HepG2 (cell line): ENCODE data around the gene DHX32. TPM values are rescaled to one million over a fixed set of nuclear protein-coding genes. Genes with fewer than 3 reads are reported as not detected.

ENCODE experiments used
- JARID2 ChIP-seq: sonication (generic); formaldehyde crosslinking; IDR thresholded peaks from 2 replicates; pipeline ENCODE4 v1.8.1; 2023; ENCODE audit warnings: missing genetic modification reagents, inconsistent platforms; ENCODE audit not compliant: insufficient replicate concordance
- KAT7 ChIP-seq: IDR thresholded peaks from 2 replicates; pipeline ENCODE4 v1.6.1; 2018; ENCODE audit warnings: borderline replicate concordance, missing compliant biosample characterization
- KLF13 ChIP-seq: sonication (generic); formaldehyde crosslinking; IDR thresholded peaks from 2 replicates; pipeline ENCODE4 v1.4.0; 2020; ENCODE audit warnings: mild to moderate bottlenecking, missing genetic modification reagents
- NONO ChIP-seq, 2 experiments: fragments of 450-650 bp in 1 of 2; sonication (generic) in 1 of 2; formaldehyde crosslinking in 1 of 2; IDR thresholded peaks in 1 of 2; conservative IDR thresholded peaks in 1 of 2; 2 replicates each; pipeline versions ENCODE4 v1.6.1 to v1.8.0; 2017 to 2022; ENCODE audit warnings: mild to moderate bottlenecking in 1 of 2, missing genetic modification reagents in 1 of 2, moderate library complexity in 1 of 2
- SOX6 ChIP-seq, 2 experiments: fragments of 450-650 bp in 1 of 2; sonication (generic) in 1 of 2; formaldehyde crosslinking in 1 of 2; IDR thresholded peaks; 2 replicates each; pipeline versions ENCODE4 v1.4.0 to v1.6.1; 2017 to 2020; ENCODE audit warnings: antibody characterized with exemption in 1 of 2, mild to moderate bottlenecking in 1 of 2, missing genetic modification reagents in 1 of 2
- THYN1 ChIP-seq: sonication (generic); formaldehyde crosslinking; IDR thresholded peaks from 2 replicates; pipeline ENCODE4 v1.8.1; 2023; ENCODE audit warnings: low read depth, mild to moderate bottlenecking, moderate library complexity, missing genetic modification reagents, borderline replicate concordance
- XBP1 ChIP-seq: sonication (generic); formaldehyde crosslinking; IDR thresholded peaks from 2 replicates; pipeline ENCODE4 v1.5.0; 2020; ENCODE audit warnings: missing genetic modification reagents
- ZFP91 ChIP-seq: sonication (generic); formaldehyde crosslinking; IDR thresholded peaks from 2 replicates; pipeline ENCODE4 v1.9.0; 2022; ENCODE audit warnings: missing genetic modification reagents, mild to moderate bottlenecking, borderline replicate concordance
- ZNF30 ChIP-seq: sonication (generic); formaldehyde crosslinking; IDR thresholded peaks from 2 replicates; pipeline ENCODE4 v1.5.0; 2020; ENCODE audit warnings: mild to moderate bottlenecking, missing genetic modification reagents
- ZNF343 ChIP-seq: sonication (generic); formaldehyde crosslinking; IDR thresholded peaks from 2 replicates; pipeline ENCODE4 v1.4.0; 2020; ENCODE audit warnings: mild to moderate bottlenecking, missing genetic modification reagents
- ZNF441 ChIP-seq: sonication (generic); formaldehyde crosslinking; IDR thresholded peaks from 2 replicates; pipeline ENCODE4 v1.7.0; 2021; ENCODE audit warnings: missing genetic modification reagents, borderline replicate concordance
- ZNF549 ChIP-seq: sonication (generic); formaldehyde crosslinking; IDR thresholded peaks from 2 replicates; pipeline ENCODE4 v1.5.0; 2020; ENCODE audit warnings: missing genetic modification reagents
- ZNF652 ChIP-seq: IDR thresholded peaks from 2 replicates; pipeline ENCODE4 v1.6.1; 2016; ENCODE audit warnings: low read depth, borderline replicate concordance
- ZNF737 ChIP-seq: sonication (generic); formaldehyde crosslinking; IDR thresholded peaks from 2 replicates; pipeline ENCODE4 v1.5.0; 2020; ENCODE audit warnings: missing genetic modification reagents, mild to moderate bottlenecking, borderline replicate concordance
- polyA plus RNA-seq, 8 experiments: library from polyadenylated mRNA; depleted of rRNA in 3 of 8; stranded (reverse) in 7 of 8; unstranded in 1 of 8; fragments of >200 nt; fragmentation: Illumina TruSeq in 4 of 8; extraction: Trizol in 4 of 8; gene quantifications; 2 replicates each; pipeline versions ENCODE4 v1.2.1 to v1.2.3, GENCODE V29; 2011 to 2016; ENCODE audit warnings: low read depth in 4 of 8, missing spikeins in 1 of 8, mixed read lengths in 1 of 8; ENCODE audit not compliant: insufficient read depth in 1 of 8
- total RNA-seq, 5 experiments: library from RNA; depleted of rRNA; stranded (reverse); fragments of >200 nt; fragmentation: Illumina TruSeq; extraction: Trizol; gene quantifications; 2 replicates each; pipeline ENCODE4 v1.2.3, GENCODE V29; 2016; ENCODE audit warnings: low read depth in 1 of 5
- TF ChIP-seq, protein P1 (sequence below): sonication (generic); formaldehyde crosslinking; IDR thresholded peaks from 2 replicates; pipeline ENCODE4 v1.5.1; 2020; ENCODE audit warnings: mild to moderate bottlenecking, missing genetic modification reagents
- TF ChIP-seq, protein P2 (sequence below): sonication (generic); formaldehyde crosslinking; IDR thresholded peaks from 2 replicates; pipeline ENCODE4 v1.4.0; 2020; ENCODE audit warnings: missing genetic modification reagents, mild to moderate bottlenecking, borderline replicate concordance
- TF ChIP-seq, protein P3 (sequence below): sonication (generic); formaldehyde crosslinking; IDR thresholded peaks from 2 replicates; pipeline ENCODE4 v1.5.0; 2020; ENCODE audit warnings: mild to moderate bottlenecking, missing genetic modification reagents, borderline replicate concordance

DHX32 gene
- total and polyA plus RNA-seq, 2 of the 13 experiments (the other 11 are each of a cell fraction or from before 2014, with no cell fraction given): 15.5 to 16.5 TPM

DNA sequence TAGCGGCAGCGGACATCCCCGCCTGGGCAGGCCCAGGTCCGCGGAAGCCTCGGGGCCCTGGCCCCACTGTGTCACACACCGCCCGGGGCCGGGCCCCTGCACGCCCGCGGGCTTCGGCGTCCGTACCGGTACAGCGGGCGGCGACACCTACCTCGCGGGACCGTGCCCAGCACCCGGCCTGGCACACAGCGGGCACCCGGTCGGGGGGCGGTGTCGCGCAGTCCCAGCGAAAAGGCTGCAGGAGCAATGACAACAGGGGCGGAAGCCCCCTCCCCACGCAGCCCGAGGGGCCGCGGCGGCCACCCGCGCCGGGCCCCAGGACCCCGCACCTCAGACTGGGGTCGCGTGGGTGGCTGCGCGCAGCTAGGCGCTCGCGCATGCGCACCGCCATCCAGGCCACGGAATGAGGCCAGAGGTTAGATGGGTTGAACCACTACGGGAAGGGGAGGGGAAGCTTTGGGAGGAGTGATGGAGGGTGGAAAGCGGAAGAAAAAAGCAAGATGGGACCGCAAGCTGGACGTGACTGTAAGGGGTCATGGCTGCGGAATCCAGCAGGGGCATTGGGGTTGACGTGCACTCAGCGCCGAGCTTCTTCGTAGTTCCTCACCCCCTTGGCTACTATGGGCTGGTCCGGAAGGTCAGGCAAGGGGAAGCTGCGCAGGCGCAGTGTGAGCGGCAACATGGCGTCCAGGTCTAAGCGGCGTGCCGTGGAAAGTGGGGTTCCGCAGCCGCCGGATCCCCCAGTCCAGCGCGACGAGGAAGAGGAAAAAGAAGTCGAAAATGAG, 58.0 kb downstream of the DHX32 start, which contains the start of the genes BCCIP and UROS (continued):
- TF ChIP-seq, protein P1, sequence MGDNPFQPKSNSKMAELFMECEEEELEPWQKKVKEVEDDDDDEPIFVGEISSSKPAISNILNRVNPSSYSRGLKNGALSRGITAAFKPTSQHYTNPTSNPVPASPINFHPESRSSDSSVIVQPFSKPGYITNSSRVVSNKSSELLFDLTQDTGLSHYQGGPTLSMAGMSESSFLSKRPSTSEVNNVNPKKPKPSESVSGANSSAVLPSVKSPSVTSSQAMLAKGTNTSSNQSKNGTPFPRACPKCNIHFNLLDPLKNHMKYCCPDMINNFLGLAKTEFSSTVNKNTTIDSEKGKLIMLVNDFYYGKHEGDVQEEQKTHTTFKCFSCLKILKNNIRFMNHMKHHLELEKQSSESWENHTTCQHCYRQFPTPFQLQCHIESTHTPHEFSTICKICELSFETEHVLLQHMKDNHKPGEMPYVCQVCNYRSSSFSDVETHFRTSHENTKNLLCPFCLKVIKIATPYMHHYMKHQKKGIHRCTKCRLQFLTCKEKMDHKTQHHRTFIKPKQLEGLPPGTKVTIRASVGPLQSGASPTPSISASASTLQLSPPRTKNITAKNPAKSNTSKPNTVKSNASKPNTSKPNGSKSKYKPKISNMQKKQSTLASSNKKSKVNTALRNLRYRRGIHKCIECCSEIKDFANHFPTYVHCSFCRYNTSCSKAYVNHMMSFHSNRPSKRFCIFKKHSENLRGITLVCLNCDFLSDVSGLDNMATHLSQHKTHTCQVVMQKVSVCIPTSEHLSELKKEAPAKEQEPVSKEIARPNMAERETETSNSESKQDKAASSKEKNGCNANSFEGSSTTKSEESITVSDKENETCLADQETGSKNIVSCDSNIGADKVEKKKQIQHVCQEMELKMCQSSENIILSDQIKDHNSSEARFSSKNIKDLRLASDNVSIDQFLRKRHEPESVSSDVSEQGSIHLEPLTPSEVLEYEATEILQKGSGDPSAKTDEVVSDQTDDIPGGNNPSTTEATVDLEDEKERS: no peak
- TF ChIP-seq KAT7 (CRISPR knock-in tag) (peak; percentile 74; the same call in 1 of the 2 replicates), ZNF343 (CRISPR knock-in tag) (no peak), XBP1 (CRISPR knock-in tag) (no peak), JARID2 (CRISPR knock-in tag) (no peak), NONO (IDR thresholded peaks at IDR 0.05) (peak; percentile 96; the same call in 1 of the 2 replicates), NONO (CRISPR knock-in tag; conservative IDR thresholded peaks at IDR 0.05) (peak; percentile 77), ZNF549 (no peak), THYN1 (CRISPR knock-in tag) (no peak), SOX6 (IDR thresholded peaks at IDR 0.05) (no peak), SOX6 (CRISPR knock-in tag; IDR thresholded peaks at IDR 0.05) (peak; percentile 44), ZNF652 (CRISPR knock-in tag) (no peak; the same call in 1 of the 2 replicates), ZFP91 (CRISPR knock-in tag) (peak; percentile 85), ZNF30 (CRISPR knock-in tag) (0 out of 2 replicates have a peak, but pooled peaks have one; percentile 78), ZNF737 (CRISPR knock-in tag) (no peak), ZNF441 (CRISPR knock-in tag) (no peak), KLF13 (CRISPR knock-in tag) (no peak)
- TF ChIP-seq, protein P2, sequence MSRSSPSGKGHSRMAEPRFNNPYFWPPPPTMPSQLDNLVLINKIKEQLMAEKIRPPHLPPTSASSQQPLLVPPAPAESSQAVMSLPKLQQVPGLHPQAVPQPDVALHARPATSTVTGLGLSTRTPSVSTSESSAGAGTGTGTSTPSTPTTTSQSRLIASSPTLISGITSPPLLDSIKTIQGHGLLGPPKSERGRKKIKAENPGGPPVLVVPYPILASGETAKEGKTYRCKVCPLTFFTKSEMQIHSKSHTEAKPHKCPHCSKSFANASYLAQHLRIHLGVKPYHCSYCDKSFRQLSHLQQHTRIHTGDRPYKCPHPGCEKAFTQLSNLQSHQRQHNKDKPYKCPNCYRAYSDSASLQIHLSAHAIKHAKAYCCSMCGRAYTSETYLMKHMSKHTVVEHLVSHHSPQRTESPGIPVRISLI (CRISPR knock-in tag): no peak
- TF ChIP-seq, protein P3, sequence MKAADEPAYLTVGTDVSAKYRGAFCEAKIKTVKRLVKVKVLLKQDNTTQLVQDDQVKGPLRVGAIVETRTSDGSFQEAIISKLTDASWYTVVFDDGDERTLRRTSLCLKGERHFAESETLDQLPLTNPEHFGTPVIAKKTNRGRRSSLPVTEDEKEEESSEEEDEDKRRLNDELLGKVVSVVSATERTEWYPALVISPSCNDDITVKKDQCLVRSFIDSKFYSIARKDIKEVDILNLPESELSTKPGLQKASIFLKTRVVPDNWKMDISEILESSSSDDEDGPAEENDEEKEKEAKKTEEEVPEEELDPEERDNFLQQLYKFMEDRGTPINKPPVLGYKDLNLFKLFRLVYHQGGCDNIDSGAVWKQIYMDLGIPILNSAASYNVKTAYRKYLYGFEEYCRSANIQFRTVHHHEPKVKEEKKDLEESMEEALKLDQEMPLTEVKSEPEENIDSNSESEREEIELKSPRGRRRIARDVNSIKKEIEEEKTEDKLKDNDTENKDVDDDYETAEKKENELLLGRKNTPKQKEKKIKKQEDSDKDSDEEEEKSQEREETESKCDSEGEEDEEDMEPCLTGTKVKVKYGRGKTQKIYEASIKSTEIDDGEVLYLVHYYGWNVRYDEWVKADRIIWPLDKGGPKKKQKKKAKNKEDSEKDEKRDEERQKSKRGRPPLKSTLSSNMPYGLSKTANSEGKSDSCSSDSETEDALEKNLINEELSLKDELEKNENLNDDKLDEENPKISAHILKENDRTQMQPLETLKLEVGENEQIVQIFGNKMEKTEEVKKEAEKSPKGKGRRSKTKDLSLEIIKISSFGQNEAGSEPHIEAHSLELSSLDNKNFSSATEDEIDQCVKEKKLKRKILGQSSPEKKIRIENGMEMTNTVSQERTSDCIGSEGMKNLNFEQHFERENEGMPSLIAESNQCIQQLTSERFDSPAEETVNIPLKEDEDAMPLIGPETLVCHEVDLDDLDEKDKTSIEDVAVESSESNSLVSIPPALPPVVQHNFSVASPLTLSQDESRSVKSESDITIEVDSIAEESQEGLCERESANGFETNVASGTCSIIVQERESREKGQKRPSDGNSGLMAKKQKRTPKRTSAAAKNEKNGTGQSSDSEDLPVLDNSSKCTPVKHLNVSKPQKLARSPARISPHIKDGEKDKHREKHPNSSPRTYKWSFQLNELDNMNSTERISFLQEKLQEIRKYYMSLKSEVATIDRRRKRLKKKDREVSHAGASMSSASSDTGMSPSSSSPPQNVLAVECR (CRISPR knock-in tag): peak; percentile 87
